GM19455 (cell line): ENCODE data around the gene ITGAX.

Experiments used
- ATAC-seq: cut with Tn5 transposase; IDR thresholded peaks from one replicate; pipeline ENCODE4 v1.9.1; 2021; ENCODE audit not compliant: unreplicated experiment

ITGAX gene

DNA sequence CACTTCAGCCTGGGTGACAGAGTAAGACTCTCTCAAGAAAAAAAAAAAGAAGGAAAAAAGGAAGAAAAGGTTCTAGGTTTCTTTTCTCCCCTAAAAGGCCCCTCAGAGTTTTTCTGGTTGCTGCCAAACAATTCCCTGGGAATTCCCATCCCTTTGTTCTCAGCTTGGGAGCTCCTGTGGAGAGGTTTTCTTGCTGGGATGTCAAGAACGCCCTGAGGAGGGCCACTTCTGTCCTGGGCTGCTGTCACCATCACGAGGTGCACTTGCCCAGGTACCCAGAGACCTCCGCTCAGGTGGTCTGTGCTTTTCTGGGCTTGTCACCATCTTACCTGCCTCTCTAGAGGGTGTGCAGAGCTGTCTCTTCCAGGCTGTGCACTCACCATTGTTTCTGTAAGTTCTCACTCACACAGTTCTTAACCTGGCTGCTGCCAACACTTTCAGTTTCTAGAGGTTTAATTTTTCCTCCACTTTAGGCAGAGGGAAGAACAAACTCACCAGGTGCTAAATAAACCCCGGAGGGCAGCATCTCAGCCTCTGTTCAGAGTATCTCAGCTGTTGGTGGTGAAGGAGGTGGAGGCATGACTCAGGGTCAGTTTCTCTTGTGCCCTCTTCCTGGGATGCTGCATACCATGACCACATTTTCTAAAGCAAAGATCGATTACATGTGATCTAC is 75.5 kb downstream of the ITGAX start:
- ATAC-seq = no peak
